Endometrium (tissue), 2 donors: ENCODE measurements around the gene TYW3.
"Not testable (repeated sequence)": the region's sequence is repeated elsewhere in the genome, so short reads cannot be mapped to it uniquely, and the experiment has no call there.

ENCODE experiments used
- FAIRE-seq: peaks from 2 replicates; lab custom pipeline; 2012; peaks lifted over from hg19 to GRCh38; lab: Jason Lieb, UNC
- donor health status: control.
- donor health status: control.

TYW3 gene

DNA sequence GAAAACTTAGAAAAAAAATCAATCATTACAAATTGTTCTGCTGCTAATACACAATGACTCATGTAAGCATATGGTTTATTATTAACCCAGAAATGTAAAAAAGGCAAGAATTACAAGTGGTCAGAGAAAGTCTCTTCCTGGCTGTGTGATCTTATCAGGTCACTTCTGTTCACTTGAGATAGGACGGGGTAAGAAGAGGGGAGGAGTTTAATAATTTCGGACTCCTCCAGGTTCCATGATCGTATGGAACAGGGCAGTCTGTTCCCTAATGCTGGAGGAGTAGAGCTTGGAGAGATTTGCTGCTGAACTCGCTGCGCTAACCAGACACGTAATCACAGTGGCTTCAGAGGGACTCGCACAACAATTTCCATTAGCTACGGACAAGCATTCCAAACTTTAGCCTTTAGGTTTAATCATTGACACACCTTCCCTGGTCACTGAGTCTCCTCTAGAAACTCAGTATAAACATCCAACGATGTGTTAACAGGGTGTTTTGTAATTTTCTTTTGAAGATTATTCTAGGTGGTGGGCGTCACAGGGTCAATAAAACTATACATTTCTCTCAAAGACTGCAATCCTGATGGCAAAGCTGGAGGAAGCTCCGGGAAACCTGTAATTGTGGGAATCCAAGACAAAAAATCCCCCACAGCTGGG, 1.4 kb upstream of the TYW3 start:
- FAIRE-seq: no peak

- FAIRE-seq: not testable (repeated sequence)
Observed at GRCh38 chr1:74732071-74732946, 643 bp upstream of the TYW3 start.

DNA sequence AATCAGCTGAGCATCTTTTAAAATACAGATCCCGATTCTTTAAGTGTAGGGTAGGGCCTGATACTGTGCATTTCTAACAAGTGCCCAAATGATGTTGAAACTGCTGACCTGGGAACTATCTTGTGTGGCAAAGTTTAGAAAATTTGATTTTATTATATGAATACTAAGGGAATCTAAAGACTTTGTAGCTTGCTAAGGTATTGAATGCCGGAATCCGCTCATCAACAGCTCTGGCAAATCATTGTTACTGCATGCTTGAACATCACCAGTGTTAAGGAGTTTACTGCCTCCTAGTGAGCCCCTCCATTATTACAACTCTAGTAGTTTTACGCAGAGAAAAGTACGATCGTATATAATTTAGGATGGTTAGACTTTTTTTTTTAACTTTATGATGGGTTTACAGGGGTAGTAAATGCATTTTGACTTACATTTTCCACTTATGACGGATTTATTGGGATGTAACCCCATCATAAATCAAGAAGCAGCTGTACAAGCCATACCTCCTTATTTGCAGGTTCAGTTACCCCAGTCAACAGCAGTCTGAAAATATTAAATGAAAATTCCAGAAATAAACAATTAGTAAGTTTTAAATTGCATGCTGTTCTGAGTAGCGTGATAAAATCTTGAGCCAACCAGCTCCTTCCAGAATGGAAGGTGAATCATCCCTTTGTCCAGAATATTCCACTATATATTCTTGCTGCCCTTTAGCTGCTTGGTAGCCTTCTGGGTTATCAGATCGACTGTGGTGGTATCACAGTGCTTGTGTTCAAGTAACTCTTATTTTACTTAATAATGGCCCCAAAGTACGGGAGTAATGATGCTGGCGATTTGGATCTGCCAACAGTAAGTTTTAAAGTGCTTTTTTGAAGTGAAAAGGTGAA, 892 bp downstream of the TYW3 start:
- FAIRE-seq: peak; percentile 72

- FAIRE-seq: no peak
Observed at GRCh38 chr1:74737333-74737732, 4.4 kb downstream of the TYW3 start.

- FAIRE-seq: not testable (repeated sequence)
Observed at GRCh38 chr1:74740307-74740980, 7.5 kb downstream of the TYW3 start.

- not testable (repeated sequence) for FAIRE-seq
Observed at GRCh38 chr1:74745247-74745646, 12.3 kb downstream of the TYW3 start.

GRCh38 chr1:74748960-74749359, 16.0 kb downstream of the TYW3 start:
- FAIRE-seq: no peak

GRCh38 chr1:74753104-74753503, 20.2 kb downstream of the TYW3 start:
- no peak for FAIRE-seq

DNA sequence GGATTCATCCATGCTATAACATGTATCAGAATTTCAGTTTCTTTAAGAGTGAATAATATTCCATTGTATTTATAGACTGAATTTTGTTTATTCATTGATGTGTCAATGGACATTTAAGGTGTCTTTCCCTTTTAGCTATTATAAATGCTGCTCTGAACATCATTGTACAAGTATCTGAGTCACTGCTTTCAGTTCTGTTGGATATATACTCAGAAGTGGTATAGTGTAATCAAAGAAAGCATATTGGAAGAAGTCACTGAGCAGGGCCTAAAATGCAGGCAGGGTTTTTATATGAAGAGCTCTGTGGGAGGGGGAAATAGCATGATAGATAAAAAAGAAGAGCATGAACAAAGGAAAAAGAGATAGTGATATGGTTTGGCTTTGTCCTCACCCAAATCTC, 22.5 kb downstream of the TYW3 start:
- no peak for FAIRE-seq

DNA sequence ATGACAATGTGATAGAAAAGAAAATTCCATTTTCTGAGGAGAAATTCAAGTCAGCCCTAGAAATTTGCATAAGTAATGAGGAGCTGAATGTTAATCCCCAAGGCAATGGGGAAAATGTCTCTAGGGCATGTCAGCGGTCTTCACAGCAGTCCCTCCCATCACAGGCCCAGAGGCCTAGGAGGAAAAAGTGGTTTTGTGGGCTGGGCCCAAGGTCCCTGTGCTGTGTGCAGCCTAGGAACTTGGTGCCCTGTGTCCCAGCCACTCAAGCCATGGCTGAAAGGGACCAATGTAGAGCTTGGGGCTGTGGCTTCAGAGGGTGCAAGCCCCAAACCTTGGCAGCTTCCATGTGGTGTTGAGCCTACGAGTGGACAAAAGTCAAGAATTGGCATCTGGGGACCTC, 23.7 kb downstream of the TYW3 start:
- not testable (repeated sequence) for FAIRE-seq

DNA sequence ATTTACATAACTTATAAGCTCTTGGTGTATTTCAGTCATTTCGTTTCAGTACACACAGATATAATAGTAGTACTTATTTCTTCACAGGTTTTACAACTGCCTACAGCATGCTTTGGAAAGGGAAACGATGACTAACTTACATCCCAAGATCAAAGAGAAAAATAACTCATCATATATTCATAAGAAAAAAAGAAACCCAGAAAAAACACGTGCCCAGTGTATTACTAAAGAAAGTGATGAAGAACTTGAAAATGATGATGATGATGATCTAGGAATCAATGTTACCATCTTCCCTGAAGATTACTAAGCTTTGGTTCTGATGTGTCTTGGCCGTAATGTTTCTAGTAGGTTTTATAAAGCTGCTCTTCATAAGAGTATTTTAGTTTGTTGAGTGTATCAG, 30.9 kb downstream of the TYW3 start:
- no peak for FAIRE-seq

DNA sequence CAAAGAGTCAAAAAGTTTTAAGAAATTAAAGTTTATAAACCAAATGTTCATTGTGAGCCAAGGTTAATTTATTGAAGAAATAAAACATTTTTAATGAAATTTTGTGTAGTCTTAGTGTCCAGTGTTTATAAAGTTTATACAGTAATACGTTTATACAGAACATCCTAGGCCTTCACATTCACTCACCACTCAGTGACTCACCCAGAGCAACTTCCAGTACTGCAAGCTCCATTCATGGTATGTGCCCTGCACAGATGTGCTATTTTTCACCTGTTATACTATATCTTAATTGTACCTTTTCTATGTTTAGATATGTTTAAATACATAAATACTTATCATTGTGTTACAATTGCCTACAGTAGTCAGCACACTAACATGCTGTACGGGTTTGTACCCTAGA, 33.6 kb downstream of the TYW3 start:
- FAIRE-seq: peak; percentile 43

GRCh38 chr1:74767490-74767889, 34.5 kb downstream of the TYW3 start:
- FAIRE-seq: no peak

DNA sequence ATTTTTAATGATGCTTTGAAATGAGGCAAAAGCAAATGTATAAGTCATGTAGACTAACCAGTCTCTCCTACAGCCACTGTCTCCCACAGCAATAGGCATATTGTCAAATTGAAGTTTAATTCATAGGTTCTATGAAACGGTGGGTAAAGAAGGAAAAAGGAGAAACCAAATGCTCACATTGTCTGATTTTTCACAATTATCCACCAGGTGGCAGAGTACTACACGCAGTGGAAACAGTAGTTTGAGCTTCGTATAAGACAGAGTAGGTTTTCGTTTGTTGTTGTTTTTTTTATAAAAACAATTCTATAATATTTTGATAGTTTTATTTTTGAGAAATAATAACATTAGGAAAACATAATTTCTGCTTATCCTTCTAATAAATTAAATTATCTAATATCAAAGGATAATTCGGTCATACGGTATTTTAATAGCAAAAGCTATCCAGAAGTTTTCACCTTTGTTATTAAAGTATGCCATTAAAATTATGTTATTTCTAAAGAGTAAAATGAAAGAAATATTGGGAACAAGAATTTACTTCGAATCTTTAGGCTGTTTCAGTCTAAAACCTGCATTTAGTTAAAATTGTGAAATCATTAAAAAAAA, 39.1 kb downstream of the TYW3 start:
- peak; percentile 96 for FAIRE-seq

GRCh38 chr1:74772945-74773344, 40.0 kb downstream of the TYW3 start:
- FAIRE-seq: no peak

GRCh38 chr1:74773582-74773981, 40.6 kb downstream of the TYW3 start:
- FAIRE-seq: no peak

- FAIRE-seq: no peak
Observed at GRCh38 chr1:74775735-74776134, 42.8 kb downstream of the TYW3 start.

GRCh38 chr1:74777525-74777924, 44.6 kb downstream of the TYW3 start:
- no peak for FAIRE-seq

- FAIRE-seq: no peak
Observed at GRCh38 chr1:74779750-74780149, 46.8 kb downstream of the TYW3 start.

DNA sequence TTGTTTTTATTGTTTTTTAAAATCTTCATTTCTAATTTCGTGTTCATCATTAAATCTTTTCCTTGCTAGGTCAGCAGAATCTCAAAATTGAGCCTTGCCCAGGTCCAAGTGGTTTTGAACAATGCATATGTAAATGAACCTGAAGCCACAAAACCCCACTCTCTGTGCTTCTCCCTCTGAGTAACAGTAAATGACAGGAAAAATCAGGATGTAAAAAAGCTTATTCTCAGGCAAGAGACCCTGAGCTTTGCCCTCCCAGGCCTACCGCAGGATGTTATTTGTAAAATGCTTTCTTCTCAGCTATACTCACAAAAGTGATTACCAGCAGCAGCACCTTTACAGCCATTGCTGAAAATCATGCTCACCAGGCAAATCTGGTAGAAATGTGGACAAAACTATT, 47.6 kb downstream of the TYW3 start:
- FAIRE-seq: no peak

GRCh38 chr1:74785944-74786343, 53.0 kb downstream of the TYW3 start:
- FAIRE-seq: no peak

DNA sequence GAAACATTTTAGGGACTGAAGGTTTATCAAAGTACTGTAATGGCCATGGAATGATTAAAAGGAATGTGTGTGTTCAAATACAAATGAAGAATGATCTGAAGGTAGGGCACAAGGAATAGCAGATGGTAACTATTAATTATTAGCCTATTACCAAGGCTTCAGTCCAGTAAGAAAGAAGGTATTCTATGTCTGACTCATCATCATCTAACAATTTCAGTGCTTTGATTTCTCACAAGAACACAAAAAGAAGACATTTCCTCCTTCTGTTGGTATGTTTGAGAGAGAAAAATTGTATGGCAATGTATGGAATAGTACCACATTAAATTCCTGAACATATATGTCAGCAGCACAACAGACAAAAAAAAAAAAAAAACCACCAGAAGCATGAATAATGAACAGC, 57.5 kb downstream of the TYW3 start:
- FAIRE-seq: no peak
